GM19025 (cell line): ENCODE measurements around the gene MBD5.
A peak's percentile ranks its signal among the peaks of the same experiment; 100 is the strongest.
"Not testable (repeated sequence)": the region's sequence is repeated elsewhere in the genome, so short reads cannot be mapped to it uniquely, and the experiment has no call there.

ENCODE experiments used
- ATAC-seq: cut with Tn5 transposase; IDR thresholded peaks from one replicate; pipeline ENCODE4 v1.9.1; 2021; ENCODE audit warnings: mild to moderate bottlenecking, low read depth, moderate library complexity; ENCODE audit not compliant: unreplicated experiment

The MBD5 gene

DNA sequence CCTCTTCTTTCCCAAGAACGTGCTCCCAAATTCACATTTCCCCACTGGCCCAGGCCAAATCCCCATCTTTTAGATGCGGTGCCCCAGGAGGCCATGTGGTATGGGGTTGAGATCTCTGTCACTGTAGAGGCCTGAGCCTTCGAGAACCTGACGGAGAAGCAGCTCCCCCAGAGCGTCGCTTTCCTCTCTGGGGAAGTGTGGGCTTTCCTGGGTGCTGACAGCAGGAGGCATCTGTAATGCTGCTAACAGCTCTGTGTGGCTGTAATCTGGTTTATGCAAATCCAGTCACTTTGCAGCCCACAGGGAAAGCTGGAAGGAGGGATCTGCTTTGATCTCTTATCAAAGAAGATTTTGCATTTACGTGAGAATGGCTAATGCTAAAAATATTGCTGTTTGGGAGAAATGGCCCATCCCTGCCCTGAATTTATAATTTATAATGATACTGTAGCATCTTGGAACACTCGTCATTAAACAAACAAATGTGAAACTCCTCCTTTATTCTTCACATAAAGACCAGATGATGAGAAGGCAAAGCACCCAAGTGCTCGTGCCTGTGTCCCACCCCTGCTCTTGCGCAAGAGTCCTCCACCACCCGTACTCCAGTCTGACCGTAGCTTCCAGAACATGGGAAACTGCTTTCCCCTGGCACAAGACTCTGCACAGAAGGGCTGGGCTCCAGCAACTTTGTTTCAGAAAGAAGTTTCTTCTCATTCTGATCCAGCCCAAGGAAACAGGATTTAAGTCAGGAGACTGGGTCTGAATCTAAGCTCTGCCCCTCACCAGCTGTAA lies 513.7 kb downstream of the MBD5 start:
- ATAC-seq: no peak

DNA sequence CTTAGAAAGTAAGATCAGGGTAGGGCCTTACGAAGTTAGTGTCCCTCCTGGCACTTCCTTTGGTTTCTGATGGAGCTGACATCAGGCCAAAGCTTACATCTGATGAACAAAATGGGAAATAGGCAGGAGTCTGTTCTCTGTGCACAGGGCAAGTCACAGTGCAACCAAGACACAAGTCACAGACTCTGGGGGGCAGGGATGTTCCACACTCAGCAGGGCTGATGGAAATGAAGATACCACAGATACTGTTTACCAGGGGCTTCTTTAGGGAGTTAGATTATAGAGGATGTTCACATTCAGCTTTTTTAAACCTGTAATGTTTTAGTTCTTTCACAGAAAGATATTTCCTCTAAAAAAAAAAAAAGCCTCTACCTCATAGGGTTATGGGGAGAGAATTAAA lies 517.5 kb downstream of the MBD5 start:
- no peak for ATAC-seq

DNA sequence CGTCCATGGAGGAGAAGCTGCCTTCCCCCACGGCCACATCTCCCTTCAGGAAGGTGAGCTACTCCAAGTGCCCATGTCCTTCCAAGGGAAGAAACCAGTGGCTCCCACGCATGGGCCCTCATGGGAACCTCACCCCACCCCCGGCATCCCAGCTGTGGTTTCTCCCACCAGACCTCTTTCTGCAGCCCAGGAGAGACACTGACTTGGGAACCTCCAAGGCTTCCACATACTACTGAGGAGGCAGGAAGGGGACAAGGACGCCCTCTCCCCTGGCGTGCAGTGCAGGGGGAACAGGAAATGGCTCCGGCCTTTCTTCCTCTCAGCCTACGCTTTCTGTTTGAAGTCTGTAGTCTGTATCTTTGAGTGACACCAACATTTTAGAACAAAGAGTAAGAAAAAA lies 519.1 kb downstream of the MBD5 start:
- ATAC-seq: peak; percentile 57

DNA sequence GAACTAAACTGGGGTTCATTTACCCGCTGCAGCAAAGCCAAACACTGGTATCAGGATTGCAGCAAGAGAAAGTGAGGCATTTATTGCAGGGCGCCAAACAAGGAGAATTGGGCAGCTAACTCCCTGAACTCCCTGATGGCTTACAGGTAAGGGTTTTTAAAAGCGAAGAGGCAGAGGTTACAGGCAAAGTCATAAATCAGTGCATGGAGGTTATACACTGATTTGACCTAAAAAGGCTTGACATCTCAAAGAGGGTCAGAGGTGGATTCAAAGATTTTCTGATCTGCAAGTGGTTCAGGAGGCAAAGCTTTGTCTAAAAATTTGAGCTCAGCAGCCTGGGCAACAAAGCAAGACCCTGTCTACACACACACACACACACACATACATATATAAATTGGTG lies 520.9 kb downstream of the MBD5 start:
- ATAC-seq: no peak

DNA sequence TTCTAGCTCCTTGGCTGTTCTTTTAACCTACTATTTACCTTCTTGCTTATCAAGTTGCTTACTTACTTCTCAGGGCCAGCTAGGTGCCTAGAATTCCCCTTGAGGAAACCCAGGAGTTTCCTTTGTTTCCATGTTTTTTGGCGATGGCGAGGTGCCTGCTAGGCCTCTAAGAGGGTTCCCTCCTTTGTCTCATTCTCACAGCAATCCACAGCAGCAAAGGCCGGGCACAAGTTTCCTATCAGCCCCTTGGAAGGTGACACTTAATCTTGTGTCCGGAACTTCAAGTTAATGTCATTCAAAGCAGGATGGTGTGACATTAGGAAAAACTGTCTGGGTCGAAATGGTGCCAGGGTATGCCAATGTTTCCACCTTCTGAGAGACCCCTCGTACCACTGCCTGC lies 521.7 kb downstream of the MBD5 start:
- no peak for ATAC-seq

DNA sequence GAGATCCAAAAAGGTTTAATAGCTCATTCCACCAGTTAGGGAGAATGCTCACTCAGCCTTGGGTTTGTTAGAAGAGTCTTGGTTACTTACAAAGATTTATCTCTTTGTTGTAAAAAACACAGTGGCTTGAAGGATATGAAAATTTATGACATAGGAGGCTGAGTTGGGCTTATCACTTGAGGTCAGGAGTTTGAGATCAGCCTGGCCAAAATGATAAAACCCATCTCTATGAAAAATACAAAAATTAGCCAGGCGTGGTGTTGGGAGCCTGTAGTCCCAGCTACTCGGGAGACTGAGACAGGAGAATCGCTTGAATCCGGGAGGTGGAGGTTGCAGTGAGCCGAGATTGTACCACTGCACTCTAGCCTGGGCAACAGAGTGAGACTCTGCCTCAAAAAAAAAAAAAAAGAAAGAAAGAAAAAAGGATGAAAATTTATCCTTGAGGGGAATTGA lies 522.2 kb downstream of the MBD5 start:
- not testable (repeated sequence) for ATAC-seq

DNA sequence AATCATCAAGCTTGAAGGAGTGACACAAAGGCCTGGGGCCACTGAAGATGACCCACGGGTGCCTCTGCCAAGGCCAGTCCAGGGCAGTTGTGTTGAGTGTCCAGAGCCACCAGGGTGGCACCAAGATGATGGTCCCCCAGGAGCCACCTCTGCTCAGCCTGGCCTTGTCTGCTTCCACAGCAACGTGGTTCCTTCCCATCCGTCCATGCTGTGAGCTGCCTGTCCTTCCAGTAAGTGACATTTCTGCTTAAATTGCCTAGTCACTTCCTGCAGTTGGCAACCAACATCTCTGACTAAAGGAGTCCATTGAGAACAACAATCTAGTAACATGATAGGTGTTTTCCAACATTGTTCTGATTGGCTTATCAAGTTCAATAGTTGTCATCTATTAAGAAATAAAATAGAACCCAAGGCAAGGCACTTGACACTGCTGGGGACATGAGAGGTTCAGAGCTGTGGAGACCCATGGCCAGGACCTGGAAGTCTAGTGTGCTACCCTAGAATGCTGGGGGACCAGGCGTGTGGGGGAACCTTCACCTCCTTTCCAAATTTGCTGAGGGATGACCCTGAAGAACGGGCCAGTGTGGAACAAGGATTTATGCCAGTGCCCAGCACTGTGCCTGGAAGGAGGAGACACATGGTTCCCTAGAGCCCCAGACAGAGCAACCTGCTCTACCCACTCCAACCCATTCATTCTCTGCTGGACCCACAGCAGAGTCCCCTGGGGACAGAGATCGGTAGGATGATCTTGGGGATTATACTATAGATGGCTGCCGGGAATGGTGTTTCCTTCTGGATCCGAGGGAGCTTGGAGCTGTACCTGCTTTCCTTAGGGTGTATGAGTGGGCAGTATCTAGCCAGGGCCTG lies 524.7 kb downstream of the MBD5 start:
- no peak for ATAC-seq

DNA sequence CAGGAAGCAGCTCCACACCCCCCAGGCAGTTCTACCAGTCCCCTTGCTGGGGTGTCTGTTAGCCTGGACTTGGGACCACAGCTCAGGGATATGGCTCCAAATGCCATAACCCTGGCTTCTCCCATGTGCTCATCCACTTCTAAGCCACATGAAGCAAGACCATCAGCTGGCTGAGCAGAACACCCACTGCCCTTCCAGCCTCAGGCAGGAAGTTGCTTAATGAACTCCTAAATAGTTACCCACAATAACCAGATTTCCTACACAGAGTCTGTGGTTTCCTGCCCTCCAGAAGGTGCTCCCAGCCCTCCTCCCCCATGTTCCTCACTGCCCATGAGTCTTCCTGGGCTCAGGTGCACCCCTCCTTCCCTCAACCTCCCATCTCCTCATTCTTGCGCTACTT lies 525.4 kb downstream of the MBD5 start:
- ATAC-seq: no peak

DNA sequence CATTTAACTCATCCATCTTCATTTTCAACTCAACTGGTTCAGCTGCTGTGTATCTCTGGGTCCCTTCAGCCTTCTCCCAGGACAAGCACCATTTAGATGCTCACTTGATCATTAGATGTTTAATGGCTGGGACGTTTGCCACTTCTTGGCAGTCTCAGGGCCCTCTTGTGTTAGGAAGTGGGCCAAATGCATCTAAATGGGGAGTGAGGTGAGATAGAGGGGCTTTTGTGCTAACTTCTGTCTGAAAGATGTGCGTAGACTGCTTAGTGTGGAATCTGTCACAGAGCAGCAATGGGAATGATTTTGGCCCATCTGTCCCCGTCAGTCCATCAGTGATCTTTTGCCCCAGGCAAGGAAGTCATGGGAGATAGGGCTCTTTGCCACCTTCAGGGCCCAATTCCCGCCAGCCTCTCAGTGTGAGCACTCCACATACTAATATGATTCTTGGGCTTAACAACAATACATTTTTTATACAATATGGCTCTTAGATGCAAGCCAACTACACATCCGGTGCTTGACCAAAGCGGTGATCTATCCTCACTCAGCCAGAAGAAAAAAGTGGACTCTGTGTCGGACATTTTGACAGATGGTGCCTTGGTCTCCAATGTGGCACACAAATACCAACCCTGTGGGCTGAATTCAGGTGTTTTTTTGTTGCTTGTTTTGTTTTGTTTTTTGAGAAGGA lies 528.0 kb downstream of the MBD5 start:
- ATAC-seq: no peak

DNA sequence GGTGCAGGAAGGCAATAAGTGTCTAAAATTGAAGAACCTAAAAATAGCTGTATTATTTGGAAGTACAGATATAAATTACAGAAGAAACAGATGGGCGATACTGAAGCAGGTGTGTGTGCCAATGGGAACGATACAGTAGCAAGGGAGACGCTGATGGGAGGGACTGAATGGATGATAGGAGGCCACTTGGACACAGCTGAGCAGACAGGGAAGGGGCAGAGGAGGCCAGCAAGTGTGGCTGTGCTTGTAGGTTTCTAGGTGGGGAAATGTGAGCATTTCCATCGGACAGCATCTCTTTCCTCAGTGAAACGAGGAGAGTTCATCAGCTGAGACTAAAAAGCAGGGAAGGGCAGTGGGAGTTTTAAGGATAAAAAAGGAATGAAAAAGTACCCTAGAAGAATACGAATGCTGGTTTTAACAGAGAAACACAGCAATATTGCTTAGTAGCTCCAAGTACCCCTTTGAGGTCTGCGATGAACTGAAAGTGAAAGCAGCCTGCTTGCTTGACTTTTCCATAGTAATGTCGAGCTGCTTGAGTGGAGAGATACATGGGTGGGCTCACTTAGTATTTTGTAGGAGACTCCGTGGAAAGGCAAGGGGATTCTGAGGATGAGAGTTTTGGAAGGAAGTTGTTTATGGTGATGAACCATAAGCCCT lies 531.9 kb downstream of the MBD5 start:
- ATAC-seq: peak; percentile 39

DNA sequence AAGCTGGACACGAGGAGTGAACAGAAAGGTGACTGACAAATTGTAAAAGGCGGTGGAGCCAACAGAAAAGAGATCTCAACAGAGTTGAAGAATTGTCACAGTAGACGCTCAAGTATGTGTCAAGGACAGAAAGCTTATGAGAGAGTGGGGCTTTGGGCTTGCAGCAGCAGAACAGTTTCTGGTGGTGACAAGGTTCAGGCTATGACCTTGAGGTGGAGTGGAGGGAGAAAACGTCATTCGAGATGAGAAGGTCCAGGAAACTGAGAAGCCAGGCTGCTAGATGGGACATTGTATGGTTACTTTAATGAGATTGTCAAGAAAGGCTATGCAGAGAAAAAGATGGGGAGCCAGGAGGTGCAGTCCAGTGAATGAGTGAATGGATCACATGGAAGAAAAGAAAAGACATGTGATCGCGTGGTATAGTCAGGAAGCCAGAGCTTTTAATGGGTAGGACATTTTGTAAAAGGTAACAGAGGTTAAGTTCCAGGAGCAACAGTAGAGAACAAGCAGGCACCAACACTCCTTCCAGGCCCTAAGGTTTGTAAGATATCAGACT lies 532.5 kb downstream of the MBD5 start:
- ATAC-seq: no peak

DNA sequence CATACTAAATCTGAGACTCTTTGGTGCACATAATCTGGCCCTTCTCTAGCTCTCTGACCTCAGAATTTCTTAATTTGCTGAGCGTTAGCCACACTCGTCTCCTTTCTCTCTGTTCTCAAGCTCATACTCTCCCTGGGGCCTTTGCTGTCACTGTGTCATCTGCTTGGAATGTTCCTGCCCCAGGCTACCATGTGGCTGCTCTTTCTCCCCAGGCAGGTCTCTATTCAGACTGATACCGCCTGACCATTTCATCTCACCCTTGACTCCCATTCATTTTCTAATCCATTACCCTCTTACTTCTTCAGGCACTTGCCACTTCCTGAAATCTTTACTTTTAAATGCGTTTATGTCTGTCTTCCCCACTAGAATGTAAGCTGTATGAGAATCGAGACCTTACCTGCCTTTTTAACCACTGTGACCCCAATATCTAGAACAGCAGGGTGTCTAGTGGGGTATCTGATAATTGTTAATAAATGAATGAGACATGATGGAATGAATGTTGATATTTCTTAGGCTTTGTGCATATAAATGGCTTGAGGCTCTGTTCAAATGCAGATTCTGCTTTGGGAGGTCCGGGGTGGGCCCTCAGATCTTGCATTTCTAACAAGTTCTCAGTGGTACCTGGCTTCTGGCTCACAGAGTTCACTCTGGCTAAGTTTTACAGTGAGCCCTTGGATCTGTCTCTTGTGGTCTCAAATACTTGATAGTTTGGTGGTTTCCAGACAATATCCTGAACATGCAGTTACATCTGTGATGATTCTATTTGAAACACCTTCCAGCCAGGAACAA lies 533.8 kb downstream of the MBD5 start:
- no peak for ATAC-seq

DNA sequence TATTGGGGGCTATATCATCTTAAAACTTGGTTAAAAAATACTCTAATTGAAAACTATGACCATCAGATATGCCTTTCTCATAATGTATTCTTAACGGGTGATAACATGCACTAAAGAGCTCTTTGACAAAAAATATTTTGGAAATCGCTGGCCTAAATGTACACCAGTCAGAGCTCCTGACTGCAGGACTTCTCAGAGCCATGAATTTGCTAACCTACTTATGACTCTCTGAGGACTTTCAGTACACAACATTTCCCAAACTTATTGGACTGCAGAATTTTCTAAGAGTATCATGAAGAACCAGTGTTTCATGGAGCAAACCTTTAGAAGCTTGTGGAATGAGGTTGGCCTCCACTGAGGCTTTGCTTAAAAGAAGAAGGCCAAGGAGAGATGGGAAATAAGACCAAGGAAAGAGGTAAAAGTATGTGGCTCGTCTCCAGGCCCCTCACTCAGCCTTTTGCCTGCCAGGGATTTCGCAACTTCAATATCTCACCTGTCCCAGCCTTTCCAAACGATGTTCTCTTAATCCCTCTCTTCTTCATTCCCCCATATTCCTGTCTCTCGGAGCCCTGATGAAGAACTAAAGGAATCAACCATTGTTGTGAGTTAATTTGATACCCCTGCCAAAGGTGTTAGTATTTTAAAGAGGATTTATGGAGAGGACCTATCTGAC lies 534.9 kb downstream of the MBD5 start:
- ATAC-seq: no peak

DNA sequence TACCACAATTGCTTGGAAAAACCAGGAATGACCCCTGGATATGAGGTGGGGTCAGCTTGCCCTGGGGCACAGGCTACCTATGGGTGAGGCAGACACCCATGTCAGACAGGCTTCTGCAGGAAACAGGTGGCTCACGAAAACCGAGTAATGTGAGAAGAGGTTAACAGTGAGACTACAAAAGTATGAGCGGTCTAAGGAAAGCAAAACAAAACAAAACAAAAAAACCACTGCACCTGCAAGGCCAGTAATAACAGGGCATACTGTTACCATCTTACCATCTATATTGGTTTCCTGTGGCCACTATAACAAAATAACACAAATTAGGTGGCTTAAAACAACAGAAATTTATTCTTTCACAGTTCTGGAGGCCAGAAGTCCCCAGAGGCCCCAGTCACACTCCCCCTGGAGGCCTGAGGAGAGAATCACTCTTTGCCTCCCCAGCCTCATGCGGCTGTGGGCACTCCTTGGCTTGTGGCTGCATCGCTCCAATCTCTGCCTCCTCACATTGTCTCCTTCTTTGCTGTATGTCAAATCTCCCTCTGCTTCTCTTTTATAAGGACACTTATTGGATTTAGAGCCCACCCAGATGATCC lies 537.0 kb downstream of the MBD5 start:
- peak; percentile 76 for ATAC-seq

DNA sequence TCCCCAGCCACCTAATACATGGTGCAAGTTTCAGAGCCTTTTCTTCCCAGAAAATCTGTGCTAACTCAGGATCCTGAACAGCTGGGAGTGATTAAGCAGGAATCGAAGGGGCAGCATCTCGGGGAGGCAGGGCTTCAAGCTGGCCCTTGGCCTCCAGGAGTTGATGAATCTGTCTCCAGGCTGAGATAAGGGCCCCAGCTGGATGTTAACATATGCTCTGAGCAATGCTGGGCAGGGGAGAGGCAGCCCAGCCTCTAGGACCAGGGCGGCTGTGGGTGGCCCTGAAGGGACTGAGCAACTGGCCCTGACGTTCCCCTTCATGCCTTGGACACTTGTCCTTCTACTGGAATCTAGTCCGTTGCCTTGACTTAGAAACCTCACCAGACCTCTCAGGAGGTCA lies 539.6 kb downstream of the MBD5 start:
- ATAC-seq: no peak

DNA sequence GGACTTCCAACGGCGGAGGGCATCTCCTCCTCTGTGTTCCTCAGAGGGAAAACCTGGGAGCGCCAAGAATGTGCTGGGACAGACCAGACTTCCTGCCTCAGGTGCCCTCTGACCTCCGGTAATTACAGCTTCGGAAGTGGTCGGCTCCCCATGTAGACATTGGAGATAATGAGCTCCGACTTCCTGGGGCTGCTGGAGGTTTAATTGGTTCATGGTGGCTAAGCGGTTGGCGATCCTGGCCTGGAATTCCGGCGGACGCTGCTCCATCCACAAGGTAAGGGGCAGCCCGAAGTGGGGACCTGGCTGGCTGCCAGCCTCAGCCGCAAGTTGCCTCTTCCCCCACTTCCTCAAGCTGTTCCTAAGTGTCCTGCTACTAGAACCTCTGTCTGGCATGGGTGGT lies 540.5 kb downstream of the MBD5 start:
- ATAC-seq: no peak

DNA sequence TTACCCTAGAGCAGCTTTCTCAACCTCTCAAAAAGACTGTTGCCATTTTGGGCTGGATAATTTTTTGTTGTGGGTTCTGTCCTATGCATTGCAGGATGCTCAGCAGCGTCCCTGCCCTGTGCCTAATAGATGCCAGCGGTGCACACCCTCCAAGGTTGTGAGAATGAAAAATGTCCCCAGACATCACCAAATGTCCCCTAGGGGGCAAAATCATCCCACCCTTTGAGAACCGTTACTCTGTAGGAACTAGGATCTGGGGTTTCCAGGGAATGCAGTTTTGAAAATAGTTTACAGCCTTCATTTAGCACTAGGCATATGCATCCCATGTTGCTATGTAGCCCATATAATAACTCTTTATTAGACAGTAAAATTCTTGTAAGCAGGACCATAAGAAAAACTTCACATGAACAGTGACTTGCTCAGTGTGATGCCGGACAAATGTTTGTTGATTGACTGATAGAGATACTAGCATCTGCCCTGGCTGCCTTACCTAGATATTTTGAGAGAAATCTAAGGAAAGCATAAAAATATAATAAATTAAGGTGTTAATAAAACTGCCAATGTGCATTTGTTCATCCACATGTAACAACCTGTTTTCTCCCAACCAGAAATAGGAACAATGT lies 544.5 kb downstream of the MBD5 start:
- no peak for ATAC-seq
